GM19395 (cell line): Measurements from ENCODE around the gene USP22.

Experiments
- ATAC-seq: cut with Tn5 transposase; IDR thresholded peaks from one replicate; pipeline ENCODE4 v1.9.1; 2021; ENCODE audit warnings: mild to moderate bottlenecking, moderate library complexity; ENCODE audit not compliant: unreplicated experiment

Gene USP22

GRCh38 chr17:20960871-20961270 is 81.9 kb downstream of the USP22 start:
- ATAC-seq = no peak

- ATAC-seq = no peak
These were observed 87.1 kb downstream of the USP22 start for GRCh38 chr17:20955427-20956323.

- no peak for ATAC-seq
These were observed 88.0 kb downstream of the USP22 start for GRCh38 chr17:20954794-20955193.

- no peak for ATAC-seq
These were observed 90.6 kb downstream of the USP22 start for GRCh38 chr17:20952183-20952582.
